Erythroblast (primary cell): ENCODE measurements around the gene NOX3.
"Not testable (repeated sequence)": the region's sequence is repeated elsewhere in the genome, so short reads cannot be mapped to it uniquely, and the experiment has no call there.

Experiments used
- DNase-seq, 2 experiments: peaks; one replicate each; lab custom pipeline; 2025; lab: John Stamatoyannopoulos, UW
- GATA1 ChIP-seq: IDR thresholded peaks from 2 replicates; pipeline ENCODE4 v1.6.1; 2011; ENCODE audit warnings: low read depth, mild to moderate bottlenecking, control low read depth, low read length, moderate library complexity
- POLR2A ChIP-seq: IDR thresholded peaks from 2 replicates; pipeline ENCODE4 v1.6.1; 2011; ENCODE audit warnings: mild to moderate bottlenecking, low read length

Gene NOX3

DNA sequence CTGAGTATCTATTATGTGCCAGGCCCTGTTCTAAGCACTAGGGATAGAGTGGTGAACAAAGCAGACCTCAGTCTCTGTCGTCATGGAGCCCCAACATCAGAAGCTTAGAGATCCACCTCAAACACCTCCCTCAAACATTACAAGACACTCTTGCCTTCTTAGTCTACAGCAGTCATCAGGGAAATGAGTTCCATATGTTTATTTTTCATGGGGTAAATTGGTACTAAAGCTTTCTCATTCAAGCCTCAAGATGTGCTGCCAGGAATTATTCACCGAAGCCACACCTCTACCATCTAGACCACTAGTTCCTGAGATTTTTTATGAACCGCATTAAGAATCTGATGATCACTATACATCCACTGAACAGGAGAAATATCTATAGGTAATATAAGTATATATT, 82.4 kb downstream of the NOX3 start:
- no peak for DNase-seq
- TF ChIP-seq GATA1 = no peak
- TF ChIP-seq POLR2A = no peak

DNA sequence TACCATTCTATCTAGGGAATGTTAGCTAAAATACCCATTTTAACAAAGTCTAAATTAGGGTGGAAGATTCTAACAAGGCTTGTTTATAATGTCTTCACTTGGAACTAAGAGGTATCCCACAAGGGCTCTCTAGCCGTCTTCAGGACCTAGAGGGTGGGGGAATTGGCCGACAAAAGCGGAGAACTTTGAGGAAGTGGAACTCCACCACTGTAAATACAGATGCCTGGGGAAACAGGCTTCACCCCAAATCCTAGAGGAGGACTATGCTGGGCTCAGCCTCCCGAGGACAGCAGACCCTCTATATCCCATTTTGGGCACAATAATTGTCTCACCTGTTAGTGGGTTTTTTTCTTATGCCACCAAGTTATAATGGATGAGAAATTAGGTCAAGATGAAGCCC, 83.4 kb downstream of the NOX3 start:
- TF ChIP-seq POLR2A = no peak
- TF ChIP-seq GATA1 = no peak
- DNase-seq = no peak

DNA sequence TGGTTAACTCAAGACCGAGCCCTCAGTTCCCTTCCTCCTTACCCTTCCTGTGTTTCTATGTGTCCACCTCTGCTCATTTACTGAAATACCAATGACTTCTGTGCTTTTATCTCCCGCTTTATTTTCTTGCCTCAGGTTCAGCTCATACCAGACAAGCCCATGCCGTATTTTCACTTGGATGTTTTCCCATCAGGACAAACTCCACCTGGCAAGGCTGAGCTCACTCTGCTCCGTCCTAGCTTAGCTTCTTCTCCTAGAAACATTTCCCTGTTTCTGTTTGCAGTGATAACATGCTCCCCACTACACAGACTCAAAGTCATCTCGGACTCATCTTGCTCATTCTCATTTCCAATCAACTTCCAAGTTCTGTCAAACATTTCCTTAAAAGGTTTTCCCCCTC, 84.4 kb downstream of the NOX3 start:
- TF ChIP-seq POLR2A (no peak), GATA1 (no peak)
- DNase-seq = no peak

DNA sequence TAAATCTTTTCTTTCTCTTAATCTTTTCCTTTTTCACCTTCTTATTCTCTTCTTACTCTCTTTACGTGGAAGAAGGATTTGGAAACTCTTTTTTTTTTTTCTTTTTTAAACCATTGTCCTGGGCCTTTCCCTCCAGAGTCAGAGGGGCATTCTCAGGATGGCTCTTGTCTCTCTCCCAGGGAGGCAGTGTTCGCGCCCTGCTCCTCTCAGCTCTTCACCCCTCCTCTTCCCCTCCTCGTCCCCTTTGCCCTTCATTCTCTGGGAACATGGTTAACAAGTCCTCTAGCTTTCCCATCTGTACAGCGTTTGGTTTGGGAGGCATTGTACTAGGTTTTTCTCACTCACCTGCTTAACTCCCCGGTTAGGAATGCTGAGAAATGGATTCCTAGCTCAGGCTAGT, 89.3 kb downstream of the NOX3 start:
- no peak for DNase-seq
- TF ChIP-seq GATA1 (no peak), POLR2A (no peak)

DNA sequence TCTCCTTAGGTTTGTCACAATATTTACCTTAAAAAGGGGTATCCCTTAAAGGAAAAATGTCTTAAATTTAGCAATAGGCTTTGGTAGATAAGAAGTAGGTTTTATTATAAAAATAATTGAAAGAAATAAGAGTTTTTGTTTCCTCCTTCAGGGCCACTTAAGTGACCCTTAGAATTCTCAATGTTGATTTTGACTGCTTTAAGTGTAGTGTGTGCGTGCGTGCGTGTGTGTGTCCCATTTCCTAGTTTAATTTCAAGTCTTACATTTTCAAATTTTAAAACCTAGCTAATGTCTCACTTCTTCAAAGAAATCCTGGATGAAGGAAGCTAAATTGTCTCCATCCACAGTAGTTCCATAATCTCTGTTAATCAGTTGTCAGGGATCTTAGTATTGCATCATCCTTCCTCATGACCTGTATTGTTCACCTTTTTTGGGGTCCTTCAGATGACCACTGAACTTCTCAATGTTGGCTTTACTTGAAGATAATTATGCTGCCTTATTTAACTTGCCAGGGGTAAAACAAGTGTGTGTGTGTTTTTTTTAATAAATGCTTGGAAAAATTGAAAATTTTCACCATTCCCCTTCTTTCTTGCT, 90.7 kb downstream of the NOX3 start:
- TF ChIP-seq POLR2A = no peak
- no peak for TF ChIP-seq GATA1
- DNase-seq = no peak

DNA sequence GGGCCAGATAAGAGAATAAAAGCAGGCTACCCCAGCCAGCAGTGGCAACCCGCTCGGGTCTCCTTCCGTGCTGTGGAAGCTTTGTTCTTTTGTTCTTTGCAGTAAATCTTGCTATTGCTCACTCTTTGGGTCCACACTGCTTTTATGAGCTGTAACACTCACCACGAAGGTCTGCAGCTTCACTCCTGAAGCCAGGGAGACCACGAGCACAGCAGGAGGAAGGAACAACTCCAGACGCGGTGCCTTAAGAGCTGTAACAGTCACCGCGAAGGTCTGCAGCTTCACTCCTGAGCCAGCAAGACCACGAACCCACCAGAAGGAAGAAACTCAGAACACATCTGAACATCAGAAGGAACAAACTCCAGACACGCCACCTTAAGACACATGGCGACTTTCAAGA, 91.6 kb downstream of the NOX3 start:
- DNase-seq = not testable (repeated sequence)

DNA sequence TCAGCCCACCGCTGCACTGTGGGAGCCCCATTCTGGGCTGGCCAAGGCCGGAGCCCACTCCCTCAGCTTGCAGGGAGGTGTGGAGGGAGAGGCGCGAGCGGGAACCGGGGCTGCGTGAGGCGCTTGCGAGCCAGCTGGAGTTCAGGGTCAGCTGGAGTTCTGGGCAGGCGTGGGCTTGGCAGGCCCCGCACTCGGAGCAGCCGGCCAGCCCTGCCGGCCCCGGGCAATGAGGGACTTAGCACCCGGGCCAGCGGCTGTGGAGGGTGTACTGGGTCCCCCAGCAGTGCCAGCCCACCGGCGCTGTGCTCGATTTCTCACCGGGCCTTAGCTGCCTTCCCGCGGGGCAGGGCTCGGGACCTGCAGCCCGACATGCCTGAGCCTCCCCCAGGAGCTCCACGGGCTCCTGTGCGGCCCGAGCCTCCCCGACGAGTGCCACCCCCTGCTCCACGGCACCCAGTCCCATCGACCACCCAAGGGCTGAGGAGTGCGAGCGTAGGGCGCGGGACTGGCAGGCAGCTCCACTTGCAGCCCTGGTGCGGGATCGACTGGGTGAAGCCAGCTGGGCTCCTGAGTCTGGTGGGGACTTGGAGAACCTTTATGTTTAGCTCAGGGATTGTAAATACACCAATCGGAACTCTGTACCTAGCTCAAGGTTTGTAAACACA, 92.5 kb downstream of the NOX3 start:
- not testable (repeated sequence) for DNase-seq

DNA sequence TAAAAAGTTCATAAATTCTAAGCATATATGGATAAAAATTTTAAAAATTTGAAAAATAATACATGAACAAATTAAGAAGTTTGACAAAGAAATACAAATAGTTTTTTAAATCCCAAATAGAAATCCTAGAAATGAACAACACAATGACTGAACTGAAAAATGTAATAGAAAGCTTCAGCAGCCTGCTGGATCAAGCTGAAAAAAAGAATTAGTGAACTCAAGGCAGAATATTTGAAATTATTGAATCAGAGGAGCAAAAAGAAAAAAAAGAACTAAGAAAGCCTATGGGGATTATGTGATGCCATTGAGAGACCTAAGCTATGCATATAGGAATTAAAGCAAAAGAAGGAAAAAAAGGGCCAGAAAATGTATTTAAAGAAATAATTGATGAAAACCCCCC, 101.5 kb downstream of the NOX3 start:
- no peak for DNase-seq
- TF ChIP-seq POLR2A = no peak
- no peak for TF ChIP-seq GATA1

DNA sequence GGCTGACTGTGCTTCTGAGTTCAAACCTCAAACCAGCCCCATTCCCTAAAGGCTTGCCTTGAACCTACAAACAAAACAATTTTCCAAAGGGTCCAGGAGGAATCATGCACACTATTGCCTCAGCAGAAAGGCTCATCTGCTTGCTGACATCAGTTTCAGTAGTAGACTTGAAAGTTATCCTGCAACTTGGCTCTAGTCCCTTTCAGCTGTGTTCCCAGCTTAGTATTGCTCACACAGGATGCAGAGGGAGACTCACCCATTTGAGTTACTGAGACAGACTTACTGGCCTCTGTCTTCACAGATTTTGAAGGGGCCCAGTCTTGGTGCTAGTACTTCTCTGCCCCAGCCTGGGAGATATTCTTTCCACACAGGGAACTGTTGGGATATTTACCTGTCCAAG, 102.8 kb downstream of the NOX3 start:
- no peak for DNase-seq

DNA sequence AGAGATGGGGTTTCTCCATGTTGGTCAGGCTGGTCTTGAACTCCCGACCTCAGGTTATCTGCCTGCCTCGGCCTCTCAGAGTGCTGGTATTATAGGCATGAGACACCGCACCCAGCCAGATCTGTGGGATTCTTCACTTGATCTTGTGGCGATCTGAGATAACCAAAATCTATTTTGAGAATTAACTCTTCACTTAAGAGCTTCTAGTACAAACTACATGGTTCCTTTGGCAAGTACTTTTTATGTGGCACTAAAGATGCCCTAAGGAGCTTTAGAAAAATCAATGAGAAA, 103.6 kb downstream of the NOX3 start:
- DNase-seq = no peak
- TF ChIP-seq POLR2A (no peak), GATA1 (no peak)

More for the DNA sequence above, 102.8 kb downstream of the NOX3 start:
- no peak for TF ChIP-seq POLR2A
- no peak for TF ChIP-seq GATA1

DNA sequence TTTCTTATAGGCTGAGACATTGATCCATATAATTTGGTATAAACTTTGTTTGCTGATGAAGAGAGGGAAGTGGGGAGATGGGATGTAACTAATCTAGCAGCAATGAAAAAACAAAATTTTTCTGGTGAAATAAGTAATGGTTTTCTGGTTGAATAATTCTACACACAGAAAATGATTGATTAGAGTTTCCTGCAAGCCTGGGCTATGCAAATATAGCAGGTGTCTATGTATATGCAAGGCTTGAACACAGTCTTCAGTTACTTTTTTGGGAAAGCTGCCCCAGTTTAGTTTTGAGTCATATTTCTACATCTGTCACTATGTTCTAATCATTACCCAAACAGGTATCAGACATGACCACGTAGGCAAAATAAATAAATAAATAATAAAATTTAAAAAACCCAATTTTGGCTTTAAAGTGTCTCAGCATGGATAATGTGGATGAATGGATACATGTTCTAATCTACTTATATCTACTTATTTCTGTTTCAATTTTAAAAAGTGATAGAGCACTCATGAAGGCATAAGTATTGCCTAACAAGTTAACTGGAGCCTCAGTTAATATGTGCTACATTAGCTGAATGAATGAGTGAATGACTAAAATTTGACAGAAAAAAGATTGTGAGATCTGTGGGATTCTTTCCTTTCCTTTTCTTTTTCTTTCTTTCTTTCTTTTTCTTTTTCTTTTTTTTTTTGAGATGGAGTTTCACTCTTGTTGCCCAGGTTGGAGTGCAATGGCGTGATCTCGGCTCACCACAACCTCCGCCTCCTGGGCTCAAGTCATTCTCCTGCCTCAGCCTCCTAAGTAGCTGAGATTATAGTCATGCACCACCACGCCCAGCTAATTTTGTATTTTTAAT, 104.1 kb downstream of the NOX3 start:
- DNase-seq = no peak
- TF ChIP-seq GATA1 = no peak
- TF ChIP-seq POLR2A = no peak

DNA sequence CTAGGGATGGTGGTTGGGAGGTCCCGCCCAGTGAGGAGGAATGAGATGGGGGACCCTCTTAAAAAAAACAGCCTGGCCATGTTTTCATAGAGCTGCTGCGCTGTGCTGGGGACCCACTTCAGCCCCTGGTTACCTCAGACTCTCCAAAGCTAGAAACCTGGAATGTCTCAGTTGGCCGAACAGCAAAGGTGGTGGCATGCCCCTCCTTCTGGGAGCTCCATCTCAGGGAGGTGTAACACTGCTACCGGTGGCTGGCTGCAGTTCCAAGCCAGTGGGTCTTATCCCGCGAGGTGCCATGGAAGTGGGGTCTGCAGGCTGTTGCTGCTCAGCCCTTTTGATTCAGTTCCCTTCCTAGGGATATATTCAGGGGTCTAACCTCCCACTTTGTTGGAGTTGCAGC, 105.7 kb downstream of the NOX3 start:
- no peak for TF ChIP-seq POLR2A
- TF ChIP-seq GATA1 = no peak
- no peak for DNase-seq

DNA sequence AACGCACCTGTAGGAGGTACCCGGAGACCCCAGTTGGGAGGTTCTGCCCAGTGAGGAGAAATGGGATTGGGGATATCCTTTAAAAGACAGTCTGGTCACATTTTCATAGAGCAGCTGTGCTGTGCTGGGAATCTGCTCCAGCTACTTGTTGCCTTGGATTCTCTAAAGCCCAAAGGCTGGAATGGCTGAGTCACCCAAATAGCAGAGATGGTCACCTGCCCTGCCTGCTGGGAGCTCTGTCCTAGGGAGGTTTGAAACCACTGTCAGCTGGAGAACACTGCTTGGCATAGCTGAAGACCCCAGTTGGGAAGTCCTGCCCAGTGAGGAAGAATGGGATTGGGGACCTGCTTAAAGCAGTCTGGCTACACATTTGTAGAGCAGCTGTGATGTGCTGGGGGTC, 106.5 kb downstream of the NOX3 start:
- TF ChIP-seq GATA1 = no peak
- no peak for TF ChIP-seq POLR2A
- DNase-seq = no peak

DNA sequence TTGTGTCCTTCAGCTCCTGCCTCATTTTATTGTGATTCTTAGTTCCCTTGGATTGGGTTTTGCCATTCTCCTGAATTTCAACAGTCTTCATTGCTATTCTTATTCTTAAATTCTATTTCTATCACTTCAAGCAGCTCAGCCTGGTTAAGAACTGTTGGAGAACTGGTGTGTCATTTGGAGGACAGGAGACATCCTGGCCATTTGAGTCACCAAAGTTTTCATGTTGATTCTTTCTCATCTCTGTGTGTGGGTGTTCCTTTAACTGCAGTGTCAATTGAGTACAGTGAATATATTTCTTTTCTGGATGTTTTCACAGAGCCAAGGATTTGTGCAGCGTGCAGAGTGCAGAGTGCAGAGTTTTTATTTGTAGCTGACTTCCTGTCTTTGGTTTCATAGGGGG, 107.8 kb downstream of the NOX3 start:
- no peak for TF ChIP-seq GATA1

DNA sequence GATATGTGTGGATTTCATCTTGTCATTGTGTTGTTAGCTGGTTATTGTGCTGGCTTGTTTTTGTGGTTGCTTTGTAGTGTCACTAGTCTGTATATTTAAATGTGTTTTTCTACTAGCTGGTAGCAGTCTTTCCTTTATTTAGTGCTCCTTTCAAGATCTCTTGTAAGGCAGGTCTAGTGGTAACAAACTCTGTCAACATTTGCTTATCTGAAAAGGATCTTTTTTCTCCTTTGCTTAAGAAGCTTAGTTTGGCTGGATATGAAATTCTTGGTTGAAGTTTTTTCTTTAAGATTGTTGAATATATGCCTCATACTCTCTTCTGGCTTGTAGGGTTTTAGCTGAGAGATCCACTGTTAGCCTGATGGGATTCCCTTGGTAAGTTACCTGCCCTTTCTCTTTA, 108.7 kb downstream of the NOX3 start:
- DNase-seq = no peak
- TF ChIP-seq GATA1 (no peak), POLR2A (no peak)

More for the DNA sequence above, 107.8 kb downstream of the NOX3 start:
- no peak for DNase-seq
